Head of caudate nucleus (tissue), 42 donors: ENCODE measurements around the gene MT1M.
"Not testable (repeated sequence)": the region's sequence is repeated elsewhere in the genome, so short reads cannot be mapped to it uniquely, and the experiment has no call there.

ENCODE experiments used
- DNase-seq, 42 donors: peaks; one replicate each; pipeline versions ENCODE4 v3.0.0 to v3.0.0-alpha.2; 2020 to 2021; ENCODE audit warnings: mixed read lengths in 7 of 42
- intact Hi-C: fragments of 100-400 bp; cut with DNase I; formaldehyde crosslinking; loops from one replicate; pipeline ENCODE4 v1.15.0; 2022

The MT1M gene

GRCh38 chr16:56667581-56668571 is 35.4 kb downstream of the MT1M start, which contains the start of gene MT1G:
MT1G (minus strand) TSS chr16:56668065; CDS start chr16:56667993, 72 bp downstream.
- intact Hi-C loops, result no loop called here
- DNase-seq, result peak in 26 of 42 donors; percentile 21 to 68 (median 44)

- DNase-seq, result peak in 1 of 42 donors; percentile 52
- intact Hi-C loops, result no loop called here
Measured at GRCh38 chr16:56669005-56669839, 36.8 kb downstream of the MT1M start, which contains the start of gene MT1H. MT1H (plus strand) TSS chr16:56669814; CDS start chr16:56669885, 71 bp downstream.

GRCh38 chr16:56669840-56670619 is 37.6 kb downstream of the MT1M start:
- intact Hi-C loops, result no loop called here
- no peak for DNase-seq

- intact Hi-C loops, result no loop called here
Measured at GRCh38 chr16:56670620-56670934, 38.1 kb downstream of the MT1M start.

GRCh38 chr16:56671691-56672090 is 39.2 kb downstream of the MT1M start:
- intact Hi-C loops, DNase-seq: not testable (repeated sequence)

More at GRCh38 chr16:56670620-56670934, 38.1 kb downstream of the MT1M start:
- DNase-seq, result no peak

- intact Hi-C loops, DNase-seq: not testable (repeated sequence)
Measured at GRCh38 chr16:56672171-56672570, 39.7 kb downstream of the MT1M start.

GRCh38 chr16:56672761-56673536 is 40.5 kb downstream of the MT1M start:
- DNase-seq, result peak in 6 of 42 donors; percentile 38 to 70 (median 44)
- intact Hi-C loops, result no loop called here

GRCh38 chr16:56673921-56674320 is 41.5 kb downstream of the MT1M start:
- peak in 4 of 42 donors; percentile 22 to 64 (median 30) for DNase-seq

GRCh38 chr16:56674570-56674969 is 42.1 kb downstream of the MT1M start:
- intact Hi-C loops, DNase-seq: not testable (repeated sequence)

More at GRCh38 chr16:56673921-56674320, 41.5 kb downstream of the MT1M start:
- intact Hi-C loops, result no loop called here

- DNase-seq, result no peak
- intact Hi-C loops, result no loop called here
Measured at GRCh38 chr16:56675685-56676210, 43.3 kb downstream of the MT1M start.

- intact Hi-C loops, result no loop called here
- no peak for DNase-seq
Measured at GRCh38 chr16:56677474-56677873, 45.0 kb downstream of the MT1M start.

- DNase-seq, result no peak
- intact Hi-C loops, result no loop called here
Measured at GRCh38 chr16:56679078-56679730, 46.7 kb downstream of the MT1M start.

GRCh38 chr16:56679818-56680217 is 47.4 kb downstream of the MT1M start:
- intact Hi-C loops, result no loop called here
- no peak for DNase-seq

GRCh38 chr16:56681939-56682702 is 49.7 kb downstream of the MT1M start, which contains the start of gene MT1X:
MT1X (plus strand) TSS chr16:56682470; CDS start chr16:56682541, 71 bp downstream.
- intact Hi-C loops, result no loop called here

GRCh38 chr16:56682703-56683397 is 50.4 kb downstream of the MT1M start:
- DNase-seq, result peak in 2 of 42 donors; percentile 15 to 55

More at GRCh38 chr16:56681939-56682702, 49.7 kb downstream of the MT1M start, which contains the start of gene MT1X:
- DNase-seq, result peak; percentile 75 to 98 (median 92)

More at GRCh38 chr16:56682703-56683397, 50.4 kb downstream of the MT1M start:
- intact Hi-C loops, result no loop called here
